Suppressor macrophage treated with lipopolysaccharide for 4 hours (primary cell): Measurements from ENCODE around the gene ZBTB21.

ENCODE experiments used
- DNase-seq: peaks from one replicate; pipeline ENCODE4 v3.0.0-alpha.2; 2020

The ZBTB21 gene

GRCh38 chr21:41948901-41949300, 61.3 kb downstream of the ZBTB21 start:
- DNase-seq = no peak

GRCh38 chr21:41948078-41948895, 61.9 kb downstream of the ZBTB21 start:
- no peak for DNase-seq

GRCh38 chr21:41945982-41946381, 64.2 kb downstream of the ZBTB21 start:
- DNase-seq = no peak

GRCh38 chr21:41943851-41944250, 66.3 kb downstream of the ZBTB21 start:
- no peak for DNase-seq

- DNase-seq = no peak
Observed at GRCh38 chr21:41942457-41942856, 67.7 kb downstream of the ZBTB21 start.

GRCh38 chr21:41941941-41942340, 68.2 kb downstream of the ZBTB21 start:
- no peak for DNase-seq

GRCh38 chr21:41940431-41940830, 69.7 kb downstream of the ZBTB21 start:
- DNase-seq = no peak

GRCh38 chr21:41939391-41939790, 70.8 kb downstream of the ZBTB21 start:
- DNase-seq = no peak
